HepG2 (cell line): ENCODE data around the gene RASA3. TPM values are rescaled to one million over a fixed set of nuclear protein-coding genes. Genes with fewer than 3 reads are reported as not detected.

Experiments used
- ATAC-seq: fragments of 200-7000 bp; cut with Tn5 transposase; 3 replicates; pipeline ENCODE4 v1.9.1; 2020; ENCODE audit warnings: mild to moderate bottlenecking, moderate library complexity
- BruUV-seq: library from RNA; stranded (reverse); fragments of 400-500 nt; replicated peaks from 2 replicates; lab custom pipeline; 2021; lab: Mats Ljungman, UMichigan
- CTCF ChIA-PET: fragments of 300-600 bp; formaldehyde crosslinking; extraction: SDS; loops from one replicate; lab custom pipeline; 2021; ENCODE audit warnings: low total read pairs, inconsistent platforms, low intra/inter-chr PET ratio; lab: Yijun Ruan, JAX
- POLR2A ChIA-PET: fragments of 350-600 bp; sonication (Branson Sonifier 250); formaldehyde crosslinking; loops from one replicate; lab custom pipeline; 2020; ENCODE audit warnings: antibody characterized with exemption, inconsistent platforms; lab: Yijun Ruan, JAX
- DNase-seq: peaks from one replicate; pipeline ENCODE4 v3.0.0-alpha.2; 2015; ENCODE audit warnings: low spot score
- FAIRE-seq: peaks from 3 replicates; lab custom pipeline; 2011; peaks lifted over from hg19 to GRCh38; lab: Jason Lieb, UNC
- H2AFZ ChIP-seq: one replicate; pipeline ENCODE4 v1.6.1; 2011; ENCODE audit warnings: low read length, inconsistent platforms
- H3K27ac ChIP-seq: fragments of 300-600 bp; 3 replicates; pipeline ENCODE4 v1.8.0; 2011; ENCODE audit warnings: mixed run types, mild to moderate bottlenecking, mixed read lengths, low read length, inconsistent platforms; ENCODE audit not compliant: insufficient read depth; ENCODE audit errors: extremely low read length
- H3K27me3 ChIP-seq, 2 experiments: fragments of 200-600 bp in 1 of 2; 2 replicates in 1 of 2; 3 replicates in 1 of 2; pipeline versions ENCODE4 v1.6.0 to v1.8.0; 2011; ENCODE audit warnings: low read length in 2 of 2, mild to moderate bottlenecking in 2 of 2, moderate library complexity in 2 of 2, inconsistent platforms in 1 of 2; ENCODE audit not compliant: insufficient read depth in 2 of 2, control insufficient read depth in 1 of 2
- H3K36me3 ChIP-seq, 2 experiments: fragments of 200-600 bp in 1 of 2; replicated peaks in 1 of 2; 2 replicates in 1 of 2; 3 replicates in 1 of 2; pipeline versions ENCODE4 v1.5.1 to v1.8.0; 2011; ENCODE audit warnings: low read length in 2 of 2, inconsistent platforms in 1 of 2; ENCODE audit not compliant: insufficient read depth in 2 of 2, control insufficient read depth in 1 of 2
- H3K4me1 ChIP-seq: 2 replicates; pipeline ENCODE4 v1.5.1; 2012; ENCODE audit warnings: low read length, inconsistent platforms; ENCODE audit not compliant: insufficient read depth
- H3K4me2 ChIP-seq: 2 replicates; pipeline ENCODE4 v1.6.0; 2011; ENCODE audit warnings: low read depth, low read length, inconsistent platforms
- H3K4me3 ChIP-seq, 3 experiments: fragments of 200-600 bp in 1 of 3; sonication (generic), shearing (Covaris generic) in 1 of 3; replicated peaks in 1 of 3; 2 replicates each; pipeline ENCODE4 v1.5.1; 2011 to 2016; ENCODE audit warnings: low read length in 3 of 3, inconsistent platforms in 2 of 3, low read depth in 2 of 3, mild to moderate bottlenecking in 2 of 3, control low read depth in 1 of 3, mixed read lengths in 1 of 3; ENCODE audit not compliant: insufficient read depth in 1 of 3
- H3K79me2 ChIP-seq: one replicate; pipeline ENCODE4 v1.6.1; 2011; ENCODE audit warnings: low read length, inconsistent platforms; ENCODE audit not compliant: insufficient read depth
- H3K9ac ChIP-seq: 2 replicates; pipeline ENCODE4 v1.6.0; 2011; ENCODE audit warnings: mild to moderate bottlenecking, low read depth, low read length, inconsistent platforms; ENCODE audit not compliant: insufficient read depth
- H3K9me3 ChIP-seq: 2 replicates; pipeline ENCODE4 v1.5.1; 2012; ENCODE audit warnings: mild to moderate bottlenecking, low read length
- H4K20me1 ChIP-seq: 2 replicates; pipeline ENCODE4 v1.6.0; 2011; ENCODE audit warnings: inconsistent platforms, mild to moderate bottlenecking, low read length, moderate library complexity; ENCODE audit not compliant: insufficient read depth
- CBX1 ChIP-seq: IDR thresholded peaks from one replicate; pipeline ENCODE4 v1.6.1; 2016; ENCODE audit warnings: antibody characterized with exemption, low read depth
- CEBPG ChIP-seq: IDR thresholded peaks from 2 replicates; pipeline ENCODE4 v1.6.1; 2016
- CREBL2 ChIP-seq: sonication (generic); formaldehyde crosslinking; IDR thresholded peaks from 2 replicates; pipeline ENCODE4 v1.8.1; 2023; ENCODE audit warnings: missing genetic modification reagents, mild to moderate bottlenecking, borderline replicate concordance
- CTCF ChIP-seq: sonication (generic); formaldehyde crosslinking; IDR thresholded peaks from 2 replicates; pipeline ENCODE4 v1.5.0; 2020; ENCODE audit warnings: mild to moderate bottlenecking, missing genetic modification reagents, moderate library complexity
- FIP1L1 ChIP-seq: fragments of 200-400 bp; formaldehyde crosslinking; IDR thresholded peaks from 2 replicates; pipeline ENCODE4 v1.6.1; 2018; ENCODE audit warnings: low read depth, mild to moderate bottlenecking, low read length, moderate library complexity, borderline replicate concordance; ENCODE audit not compliant: insufficient read depth
- HNRNPLL ChIP-seq: fragments of 200-400 bp; formaldehyde crosslinking; IDR thresholded peaks from 2 replicates; pipeline ENCODE4 v1.6.1; 2017; ENCODE audit warnings: mild to moderate bottlenecking, low read depth, low read length; ENCODE audit not compliant: poor library complexity, severe bottlenecking
- NFIB ChIP-seq: sonication (generic); formaldehyde crosslinking; IDR thresholded peaks from 2 replicates; pipeline ENCODE4 v1.9.0; 2021; ENCODE audit warnings: missing genetic modification reagents, mild to moderate bottlenecking, borderline replicate concordance
- SOX5 ChIP-seq: IDR thresholded peaks from 2 replicates; pipeline ENCODE4 v1.6.1; 2016; ENCODE audit warnings: borderline replicate concordance
- SP140L ChIP-seq: sonication (generic); formaldehyde crosslinking; IDR thresholded peaks from 2 replicates; pipeline ENCODE4 v1.4.0; 2020; ENCODE audit warnings: missing genetic modification reagents, borderline replicate concordance
- TFDP1 ChIP-seq: IDR thresholded peaks from 2 replicates; pipeline ENCODE4 v1.6.1; 2016; ENCODE audit warnings: missing compliant biosample characterization, missing genetic modification reagents, borderline replicate concordance
- ZBTB7B ChIP-seq: sonication (generic); formaldehyde crosslinking; IDR thresholded peaks from 2 replicates; pipeline ENCODE4 v1.4.0; 2020; ENCODE audit warnings: missing genetic modification reagents
- ZNF333 ChIP-seq: sonication (generic); formaldehyde crosslinking; IDR thresholded peaks from 2 replicates; pipeline ENCODE4 v1.4.0; 2020; ENCODE audit warnings: mild to moderate bottlenecking, missing genetic modification reagents, borderline replicate concordance
- ZNF414 ChIP-seq: sonication (generic); formaldehyde crosslinking; IDR thresholded peaks from 2 replicates; pipeline ENCODE4 v1.5.0; 2020; ENCODE audit warnings: missing genetic modification reagents
- ZNF460 ChIP-seq: sonication (generic); formaldehyde crosslinking; IDR thresholded peaks from 2 replicates; pipeline ENCODE4 v1.5.1; 2020; ENCODE audit warnings: missing genetic modification reagents, mild to moderate bottlenecking, borderline replicate concordance
- ZNF839 ChIP-seq: sonication (generic); formaldehyde crosslinking; IDR thresholded peaks from 2 replicates; pipeline ENCODE4 v1.4.0; 2020; ENCODE audit warnings: missing genetic modification reagents, mild to moderate bottlenecking, borderline replicate concordance
- WGBS: methylation state at CpG from one replicate; pipeline ENCODE4 v1.1.6; 2017; ENCODE audit warnings: low lambda C conversion rate; 5-methylcytosine and 5-hydroxymethylcytosine counted together
- in situ Hi-C: cut with HindIII; loops from 2 replicates; pipeline ENCODE4 v1.10.0; 2017; ENCODE audit warnings: low pct_unique_long_range_greater_than_20kb; ENCODE audit not compliant: extremely low pct_ligation_motif_present
- intact Hi-C: fragments of 100-400 bp; cut with micrococcal nuclease; formaldehyde crosslinking; loops from one replicate; pipeline ENCODE4 v1.10.0; 2022; ENCODE audit not compliant: unreplicated experiment
- polyA plus RNA-seq, 8 experiments: library from polyadenylated mRNA; depleted of rRNA in 3 of 8; stranded (reverse) in 7 of 8; unstranded in 1 of 8; fragments of >200 nt; fragmentation: Illumina TruSeq in 4 of 8; extraction: Trizol in 4 of 8; gene quantifications; 2 replicates each; pipeline versions ENCODE4 v1.2.1 to v1.2.3, GENCODE V29; 2011 to 2016; ENCODE audit warnings: low read depth in 4 of 8, missing spikeins in 1 of 8, mixed read lengths in 1 of 8; ENCODE audit not compliant: insufficient read depth in 1 of 8
- total RNA-seq, 5 experiments: library from RNA; depleted of rRNA; stranded (reverse); fragments of >200 nt; fragmentation: Illumina TruSeq; extraction: Trizol; gene quantifications; 2 replicates each; pipeline ENCODE4 v1.2.3, GENCODE V29; 2016; ENCODE audit warnings: low read depth in 1 of 5
- TF ChIP-seq, protein P1 (sequence below): sonication (generic); formaldehyde crosslinking; IDR thresholded peaks from 2 replicates; pipeline ENCODE4 v1.4.0; 2020; ENCODE audit warnings: mild to moderate bottlenecking, low read depth, missing genetic modification reagents
- TF ChIP-seq, protein P2 (sequence below): sonication (generic); formaldehyde crosslinking; IDR thresholded peaks from 2 replicates; pipeline ENCODE4 v1.9.0; 2022; ENCODE audit warnings: missing genetic modification reagents, mild to moderate bottlenecking, borderline replicate concordance

Gene RASA3
- total and polyA plus RNA-seq, 2 of the 13 experiments (the other 11 are each of a cell fraction or from before 2014, with no cell fraction given) = 0.05 TPM; not detected in 1

- intact Hi-C loops = no loop called here
- Histone ChIP-seq H2AFZ (no peak overlapping the region), H3K9me3 (peaks cover 5% of the 10 kb centered on the region; the same call in 1 of the 2 replicates), H3K36me3 (no peaks in the 10 kb centered on the region), H4K20me1 (no peaks in the 10 kb centered on the region), H3K9ac (no peak overlapping the region), H3K27me3 (peaks cover 2 to 21% of the 10 kb centered on the region in 2 experiments; a peak in 4 of 5 replicates), H3K4me1 (no peaks in the 10 kb centered on the region), H3K27ac (no peak overlapping the region), H3K4me3 (no peak overlapping the region), H3K79me2 (no peaks in the 10 kb centered on the region), H3K4me2 (no peak overlapping the region)
- 31% methylated on average over 24 of the region's 25 CpGs for WGBS
- FAIRE-seq = no peak
- BruUV-seq = no TSS peak
- ChIA-PET CTCF (no interaction called here), POLR2A (no interaction called here)
- ATAC-seq = no peak
- in situ Hi-C loops = no loop called here
- no peak for DNase-seq
- TF ChIP-seq NFIB (CRISPR knock-in tag) (no peak), CEBPG (CRISPR knock-in tag) (no peak), ZNF333 (CRISPR knock-in tag) (no peak), CTCF (CRISPR knock-in tag) (no peak), TFDP1 (CRISPR knock-in tag) (no peak), SOX5 (no peak), ZBTB7B (CRISPR knock-in tag) (no peak), ZNF839 (CRISPR knock-in tag) (no peak), CBX1 (no peak), CREBL2 (CRISPR knock-in tag) (no peak), ZNF414 (CRISPR knock-in tag) (no peak), HNRNPLL (no peak), ZNF460 (CRISPR knock-in tag) (no peak), SP140L (CRISPR knock-in tag) (no peak), FIP1L1 (no peak)
- TF ChIP-seq, protein P1, sequence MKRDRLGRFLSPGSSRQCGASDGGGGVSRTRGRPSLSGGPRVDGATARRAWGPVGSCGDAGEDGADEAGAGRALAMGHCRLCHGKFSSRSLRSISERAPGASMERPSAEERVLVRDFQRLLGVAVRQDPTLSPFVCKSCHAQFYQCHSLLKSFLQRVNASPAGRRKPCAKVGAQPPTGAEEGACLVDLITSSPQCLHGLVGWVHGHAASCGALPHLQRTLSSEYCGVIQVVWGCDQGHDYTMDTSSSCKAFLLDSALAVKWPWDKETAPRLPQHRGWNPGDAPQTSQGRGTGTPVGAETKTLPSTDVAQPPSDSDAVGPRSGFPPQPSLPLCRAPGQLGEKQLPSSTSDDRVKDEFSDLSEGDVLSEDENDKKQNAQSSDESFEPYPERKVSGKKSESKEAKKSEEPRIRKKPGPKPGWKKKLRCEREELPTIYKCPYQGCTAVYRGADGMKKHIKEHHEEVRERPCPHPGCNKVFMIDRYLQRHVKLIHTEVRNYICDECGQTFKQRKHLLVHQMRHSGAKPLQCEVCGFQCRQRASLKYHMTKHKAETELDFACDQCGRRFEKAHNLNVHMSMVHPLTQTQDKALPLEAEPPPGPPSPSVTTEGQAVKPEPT (CRISPR knock-in tag) = no peak
- TF ChIP-seq, protein P2, sequence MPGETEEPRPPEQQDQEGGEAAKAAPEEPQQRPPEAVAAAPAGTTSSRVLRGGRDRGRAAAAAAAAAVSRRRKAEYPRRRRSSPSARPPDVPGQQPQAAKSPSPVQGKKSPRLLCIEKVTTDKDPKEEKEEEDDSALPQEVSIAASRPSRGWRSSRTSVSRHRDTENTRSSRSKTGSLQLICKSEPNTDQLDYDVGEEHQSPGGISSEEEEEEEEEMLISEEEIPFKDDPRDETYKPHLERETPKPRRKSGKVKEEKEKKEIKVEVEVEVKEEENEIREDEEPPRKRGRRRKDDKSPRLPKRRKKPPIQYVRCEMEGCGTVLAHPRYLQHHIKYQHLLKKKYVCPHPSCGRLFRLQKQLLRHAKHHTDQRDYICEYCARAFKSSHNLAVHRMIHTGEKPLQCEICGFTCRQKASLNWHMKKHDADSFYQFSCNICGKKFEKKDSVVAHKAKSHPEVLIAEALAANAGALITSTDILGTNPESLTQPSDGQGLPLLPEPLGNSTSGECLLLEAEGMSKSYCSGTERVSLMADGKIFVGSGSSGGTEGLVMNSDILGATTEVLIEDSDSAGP (CRISPR knock-in tag) = no peak
Measured at GRCh38 chr13:114089751-114090400, 42.5 kb downstream of the RASA3 start.
